ENCODE measurements around the gene SLC20A1.
"Not testable (repeated sequence)": the region's sequence is repeated elsewhere in the genome, so short reads cannot be mapped to it uniquely, and the experiment has no call there.

SLC20A1 gene

DNA sequence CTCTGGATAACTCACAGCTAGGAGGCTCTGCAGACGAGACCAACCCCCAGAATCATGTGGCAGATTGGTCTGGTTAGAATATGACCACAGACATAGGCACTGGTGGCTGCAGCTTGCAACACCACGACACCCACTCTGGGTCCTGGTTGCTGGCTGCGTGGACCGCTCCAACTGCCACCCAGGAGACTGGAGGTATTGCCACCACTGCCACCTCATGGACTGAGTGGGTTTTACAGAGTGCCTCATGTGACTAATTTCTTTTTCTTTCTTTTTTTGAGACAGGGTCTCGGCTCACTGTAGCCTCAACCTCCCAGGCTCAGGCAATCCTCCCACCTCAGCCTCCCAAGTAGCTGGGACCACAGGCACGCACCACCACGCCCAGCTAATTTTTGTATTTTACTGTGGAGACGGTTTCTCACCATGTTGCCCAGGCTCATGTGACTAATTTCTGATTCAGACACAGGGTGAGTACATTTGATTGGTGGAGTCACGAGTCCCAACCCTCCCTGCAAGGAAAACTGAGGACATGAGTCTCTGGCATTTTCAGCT is 45.2 kb downstream of the SLC20A1 start:
- Histone ChIP-seq H3K4me1 (ENCODE audit: insufficient read depth, low read length) (peaks cover 19% of the 10 kb centered on the region), H3K9me3 (ENCODE audit: control insufficient read depth, insufficient read depth, low read length) (no peaks in the 10 kb centered on the region), H3K9ac (ENCODE audit: low read depth, low read length) (no peak overlapping the region)

DNA sequence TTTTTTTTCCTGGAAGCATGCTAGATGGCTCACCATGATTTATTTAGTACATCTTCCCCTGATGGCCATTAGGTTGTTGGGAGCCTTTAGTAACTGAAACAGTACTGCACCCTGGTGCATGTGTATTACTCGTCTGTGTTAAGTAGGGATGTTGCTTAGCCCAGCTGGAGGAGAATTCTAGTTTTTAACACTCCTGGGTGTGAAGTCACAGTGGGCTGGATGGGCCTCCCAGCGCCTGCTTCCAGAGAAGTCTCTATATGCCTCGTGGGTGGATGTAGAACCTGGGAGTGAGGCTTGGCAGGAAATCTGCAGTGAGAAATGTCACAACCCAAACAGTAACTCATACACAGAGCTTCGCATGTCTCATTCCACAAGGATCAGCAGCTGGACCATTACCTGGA is 46.1 kb downstream of the SLC20A1 start:
- no peak overlapping the region for H3K9ac ChIP-seq (ENCODE audit: low read depth, low read length)
- H3K4me1 ChIP-seq (ENCODE audit: insufficient read depth, low read length): peaks cover 19% of the 10 kb centered on the region
- H3K36me3 ChIP-seq (ENCODE audit: insufficient read depth, low read length): no peaks in the 10 kb centered on the region
- no peaks in the 10 kb centered on the region for H3K9me3 ChIP-seq (ENCODE audit: control insufficient read depth, insufficient read depth, low read length)

More for the DNA sequence above, 45.2 kb downstream of the SLC20A1 start:
- no peaks in the 10 kb centered on the region for H3K36me3 ChIP-seq (ENCODE audit: insufficient read depth, low read length)

DNA sequence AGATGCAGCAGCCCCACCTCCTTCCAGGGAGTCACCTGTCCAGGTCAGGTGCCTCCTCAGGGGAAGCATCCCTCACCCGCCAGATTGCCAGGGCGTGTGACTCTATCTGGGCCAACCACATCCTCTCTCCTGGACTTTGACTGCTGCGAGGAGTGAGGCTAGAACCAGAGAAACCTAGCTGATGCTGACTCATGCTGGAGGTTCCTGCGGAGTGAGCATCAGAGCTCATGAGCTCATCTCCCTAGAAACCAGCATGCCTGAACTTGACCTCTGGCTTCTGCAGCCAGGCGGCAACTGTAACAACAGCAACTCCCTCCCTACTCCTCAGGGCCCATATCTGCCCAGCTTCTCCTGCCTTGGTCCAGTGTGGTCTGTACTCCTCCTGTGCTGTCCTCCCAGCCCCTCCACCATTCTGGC is 46.8 kb downstream of the SLC20A1 start:
- H3K9ac ChIP-seq (ENCODE audit: low read depth, low read length): no peak overlapping the region
- no peaks in the 10 kb centered on the region for H3K9me3 ChIP-seq (ENCODE audit: control insufficient read depth, insufficient read depth, low read length)
- H3K36me3 ChIP-seq (ENCODE audit: insufficient read depth, low read length): no peaks in the 10 kb centered on the region
- peaks cover 19% of the 10 kb centered on the region for H3K4me1 ChIP-seq (ENCODE audit: insufficient read depth, low read length)

DNA sequence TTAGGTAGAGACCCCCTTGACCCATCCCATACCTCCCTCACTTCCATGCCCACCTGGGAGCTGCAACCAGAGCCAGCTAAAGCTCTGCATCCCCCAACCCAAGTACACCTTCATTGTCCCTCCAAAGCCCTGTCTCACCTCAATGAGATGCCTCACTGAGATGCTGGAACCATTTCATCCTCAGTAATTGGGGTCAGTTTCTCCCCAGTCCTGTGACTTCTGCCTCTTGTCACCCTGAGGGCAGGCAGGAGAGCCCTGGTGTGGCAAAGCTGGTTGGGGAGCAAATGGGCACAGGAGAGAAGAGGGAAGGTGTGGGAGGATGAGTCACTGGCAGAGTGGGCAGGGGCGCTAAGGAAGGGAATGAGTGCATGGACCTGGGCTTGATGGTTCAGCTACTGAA is 47.2 kb downstream of the SLC20A1 start:
- Histone ChIP-seq H3K4me1 (ENCODE audit: insufficient read depth, low read length) (peaks cover 19% of the 10 kb centered on the region), H3K9ac (ENCODE audit: low read depth, low read length) (no peak overlapping the region), H3K9me3 (ENCODE audit: control insufficient read depth, insufficient read depth, low read length) (no peaks in the 10 kb centered on the region), H3K36me3 (ENCODE audit: insufficient read depth, low read length) (no peaks in the 10 kb centered on the region)

DNA sequence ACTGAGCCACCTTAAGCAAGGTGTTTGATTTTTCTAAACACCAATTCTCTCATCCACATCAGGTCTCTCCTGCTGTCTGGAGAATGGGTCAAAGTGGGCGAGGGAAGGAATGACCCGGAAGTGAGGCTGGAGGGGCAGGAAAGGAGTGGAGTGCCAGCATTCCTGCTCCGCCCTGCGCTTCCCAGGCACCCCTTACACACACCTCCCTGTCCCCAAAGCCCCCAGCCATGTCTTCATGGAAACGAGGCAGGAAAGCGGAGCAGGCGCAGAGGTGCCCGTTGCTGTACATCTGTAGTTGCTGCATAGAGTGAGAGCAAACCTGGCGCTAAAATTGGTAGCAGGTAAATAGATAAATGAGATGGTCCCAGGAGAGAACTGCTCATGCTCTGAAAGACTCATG is 47.9 kb downstream of the SLC20A1 start:
- Histone ChIP-seq H3K9ac (ENCODE audit: low read depth, low read length) (no peak overlapping the region), H3K9me3 (ENCODE audit: control insufficient read depth, insufficient read depth, low read length) (no peaks in the 10 kb centered on the region), H3K4me1 (ENCODE audit: insufficient read depth, low read length) (peaks cover 19% of the 10 kb centered on the region), H3K36me3 (ENCODE audit: insufficient read depth, low read length) (no peaks in the 10 kb centered on the region)

DNA sequence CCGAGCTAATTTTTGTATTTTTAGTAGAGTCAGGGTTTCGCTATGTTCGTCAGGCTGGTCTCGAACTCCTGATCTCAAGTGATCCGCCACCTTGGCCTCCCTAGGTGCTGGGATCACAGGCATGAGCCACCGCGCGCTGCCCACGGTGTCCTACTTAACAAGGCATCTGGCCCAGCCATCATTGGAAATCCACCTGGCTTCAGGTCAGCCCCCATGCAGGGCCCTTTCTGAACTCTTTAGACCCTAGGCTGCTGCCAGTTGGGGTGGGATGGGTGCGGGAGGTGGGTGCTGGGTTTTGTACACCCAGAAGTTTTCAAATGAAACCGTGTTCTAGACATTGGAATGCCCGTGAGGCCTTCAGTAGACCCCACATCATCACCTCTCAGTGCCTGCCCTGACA is 48.4 kb downstream of the SLC20A1 start:
- H3K9me3 ChIP-seq (ENCODE audit: control insufficient read depth, insufficient read depth, low read length): no peaks in the 10 kb centered on the region
- no peak overlapping the region for H3K9ac ChIP-seq (ENCODE audit: low read depth, low read length)
- H3K4me1 ChIP-seq (ENCODE audit: insufficient read depth, low read length): peaks cover 19% of the 10 kb centered on the region
- no peaks in the 10 kb centered on the region for H3K36me3 ChIP-seq (ENCODE audit: insufficient read depth, low read length)

DNA sequence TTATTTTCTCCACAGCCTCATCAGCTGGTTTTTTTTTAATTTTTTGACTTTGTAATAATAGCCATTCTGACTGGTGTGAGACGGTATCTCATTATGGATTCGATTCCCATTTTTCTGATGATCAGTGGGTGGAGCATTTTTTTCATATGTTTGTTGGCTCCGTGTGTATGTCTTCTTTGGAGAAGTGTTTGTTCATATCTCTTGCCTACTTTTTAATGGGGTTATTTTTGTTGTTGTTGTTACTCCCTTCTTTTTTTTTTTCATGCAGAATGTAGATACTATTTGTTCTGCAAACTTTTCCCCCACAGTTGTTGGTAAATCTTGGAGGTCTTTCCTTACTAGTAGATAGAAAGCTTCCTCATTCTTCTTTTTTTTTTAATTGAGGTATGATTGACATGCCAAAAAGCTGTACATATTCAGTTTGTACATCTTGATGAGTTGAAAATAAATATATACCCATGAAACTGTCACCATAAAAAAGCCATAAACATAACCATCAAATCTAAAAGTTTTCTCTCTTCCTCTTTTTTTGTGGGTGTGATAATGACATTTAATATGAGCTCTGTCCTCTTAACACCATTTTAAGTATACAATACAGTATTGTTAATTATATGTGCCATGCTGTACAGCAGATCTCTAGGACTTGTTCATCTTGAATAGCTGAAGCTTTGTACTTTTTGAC is 53.2 kb downstream of the SLC20A1 start:
- Histone ChIP-seq H3K36me3 (ENCODE audit: insufficient read depth, low read length) (no peaks in the 10 kb centered on the region), H3K9ac (ENCODE audit: low read depth, low read length) (no peak overlapping the region), H3K9me3 (ENCODE audit: control insufficient read depth, insufficient read depth, low read length) (no peaks in the 10 kb centered on the region), H3K4me1 (ENCODE audit: insufficient read depth, low read length) (no peaks in the 10 kb centered on the region; the same call in 1 of the 2 replicates)

DNA sequence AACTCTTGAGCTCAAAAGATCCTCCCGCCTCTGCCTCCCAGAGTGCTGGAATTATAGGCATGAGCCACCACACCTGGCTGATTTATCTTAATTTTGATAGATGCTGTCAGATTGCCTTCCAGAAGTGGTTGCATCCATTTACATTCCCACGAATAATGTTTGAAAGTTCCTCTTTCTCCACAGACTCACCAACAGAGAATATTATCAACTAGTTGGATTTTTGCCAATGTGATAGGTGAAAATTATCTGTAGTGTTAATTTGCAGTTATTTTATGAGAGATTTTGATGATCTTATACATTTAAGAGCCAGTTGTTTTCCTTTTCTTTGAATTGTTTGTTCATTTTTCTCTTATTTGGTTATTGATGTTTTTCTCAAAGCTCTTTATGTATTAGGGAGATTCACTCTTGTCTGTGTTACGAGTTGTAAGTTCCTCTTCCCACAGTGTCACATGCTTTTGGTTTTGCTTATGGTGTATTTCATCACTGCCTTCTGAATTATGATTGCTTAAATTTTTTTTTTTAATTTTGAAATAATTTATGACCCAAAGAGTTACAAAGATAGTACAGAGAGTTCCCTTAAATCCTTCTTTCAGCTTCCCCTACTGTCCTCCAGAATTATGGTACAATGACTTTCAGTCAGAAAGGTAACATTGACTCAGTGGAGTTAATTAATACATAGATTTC is 54.4 kb downstream of the SLC20A1 start:
- Histone ChIP-seq H3K4me1 (ENCODE audit: insufficient read depth, low read length) (no peaks in the 10 kb centered on the region; the same call in 1 of the 2 replicates), H3K9ac (ENCODE audit: low read depth, low read length) (no peak overlapping the region)

DNA sequence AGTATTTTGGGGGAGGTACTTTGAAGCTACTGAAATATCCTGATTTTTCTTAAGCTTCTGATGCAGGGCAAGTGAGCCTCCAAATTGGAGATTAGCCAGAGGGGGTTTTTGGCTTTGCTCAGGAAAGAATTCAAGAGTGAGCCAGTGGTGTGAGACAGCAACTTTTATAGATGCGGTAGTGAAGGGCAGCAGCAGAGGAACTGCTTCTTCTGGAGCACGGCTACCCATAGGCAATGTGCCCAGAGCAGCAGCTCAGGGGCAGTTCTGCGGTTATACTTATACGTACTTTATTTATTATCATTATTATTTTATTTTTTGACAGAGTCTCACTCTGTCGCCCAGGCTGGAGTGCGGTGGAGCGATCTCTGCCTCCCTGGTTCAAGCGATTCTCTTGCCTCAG is 55.3 kb downstream of the SLC20A1 start:
- Histone ChIP-seq H3K4me1 (ENCODE audit: insufficient read depth, low read length) (no peaks in the 10 kb centered on the region; the same call in 1 of the 2 replicates), H3K9me3 (ENCODE audit: control insufficient read depth, insufficient read depth, low read length) (no peaks in the 10 kb centered on the region), H3K36me3 (ENCODE audit: insufficient read depth, low read length) (no peaks in the 10 kb centered on the region), H3K9ac (ENCODE audit: low read depth, low read length) (no peak overlapping the region)

More for the DNA sequence above, 54.4 kb downstream of the SLC20A1 start:
- no peaks in the 10 kb centered on the region for H3K9me3 ChIP-seq (ENCODE audit: control insufficient read depth, insufficient read depth, low read length)
- no peaks in the 10 kb centered on the region for H3K36me3 ChIP-seq (ENCODE audit: insufficient read depth, low read length)

DNA sequence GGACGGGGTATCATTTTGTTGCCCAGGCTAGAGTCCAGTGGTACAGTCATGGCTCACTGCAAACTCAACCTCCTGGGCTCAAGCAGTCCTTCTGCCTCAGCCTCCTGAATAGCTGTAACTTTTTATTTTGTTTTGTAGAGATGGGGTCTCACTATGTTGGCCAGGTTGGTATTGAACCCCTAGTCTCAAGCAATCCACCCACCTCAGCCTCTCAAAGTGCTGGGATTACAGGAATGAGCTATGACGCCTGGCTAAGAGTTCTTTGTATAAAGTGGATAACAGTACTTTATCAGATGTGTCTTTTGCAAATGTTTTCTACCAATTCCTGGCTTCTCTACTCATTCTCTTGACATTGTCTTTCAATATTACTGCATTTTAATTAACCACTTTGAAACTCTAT is 57.9 kb downstream of the SLC20A1 start:
- Histone ChIP-seq H3K9ac (ENCODE audit: low read depth, low read length) (no peak overlapping the region), H3K36me3 (ENCODE audit: insufficient read depth, low read length) (no peaks in the 10 kb centered on the region), H3K4me1 (ENCODE audit: insufficient read depth, low read length) (no peaks in the 10 kb centered on the region; the same call in 1 of the 2 replicates), H3K9me3 (ENCODE audit: control insufficient read depth, insufficient read depth, low read length) (no peaks in the 10 kb centered on the region)

DNA sequence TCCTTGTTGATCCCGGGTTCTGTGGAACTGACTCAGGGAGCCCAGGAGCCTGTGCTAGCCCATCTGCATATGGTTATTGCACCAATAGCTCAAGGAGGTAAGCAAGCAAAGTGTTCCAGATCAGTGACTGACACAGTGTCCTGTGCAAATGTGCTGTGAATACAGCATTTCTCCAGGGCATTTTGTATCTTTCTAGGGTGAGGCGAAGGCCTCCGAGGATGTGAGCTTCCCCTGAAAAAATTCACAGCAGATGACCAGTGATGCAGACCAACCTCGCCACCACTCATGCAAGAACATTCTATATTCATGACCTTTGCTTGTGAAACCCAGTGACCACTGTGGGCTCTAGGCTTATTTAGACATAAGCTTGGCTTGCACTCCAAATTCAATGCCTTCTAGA is 59.8 kb downstream of the SLC20A1 start:
- H3K9ac ChIP-seq (ENCODE audit: low read depth, low read length): no peak overlapping the region
- H3K36me3 ChIP-seq (ENCODE audit: insufficient read depth, low read length): no peaks in the 10 kb centered on the region
- no peaks in the 10 kb centered on the region; the same call in 1 of the 2 replicates for H3K4me1 ChIP-seq (ENCODE audit: insufficient read depth, low read length)
- H3K9me3 ChIP-seq (ENCODE audit: control insufficient read depth, insufficient read depth, low read length): no peaks in the 10 kb centered on the region

DNA sequence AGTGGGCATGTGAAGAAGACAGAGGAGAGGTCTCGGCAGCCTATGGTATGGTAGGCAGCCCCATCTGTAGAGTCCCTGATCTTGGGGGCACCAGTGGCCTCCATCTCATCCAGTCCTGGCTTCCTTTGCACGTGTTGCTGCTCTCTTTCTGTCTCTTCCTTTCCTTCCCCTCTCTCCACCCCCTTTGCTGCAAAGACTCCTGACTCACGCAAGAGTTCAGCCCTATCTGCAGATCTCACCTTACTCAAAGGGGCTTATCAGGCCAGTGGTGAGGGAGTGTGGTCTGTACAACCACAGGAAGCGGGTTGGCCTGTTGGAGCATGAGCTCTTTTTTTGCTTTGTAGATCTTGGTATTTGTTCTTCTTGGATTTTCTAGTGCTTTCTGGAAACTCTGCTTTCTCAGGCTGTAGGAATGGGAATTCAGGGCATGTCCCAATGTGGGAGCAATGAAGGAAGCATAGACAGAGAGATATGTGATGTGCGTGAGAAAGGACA is 60.5 kb downstream of the SLC20A1 start:
- Histone ChIP-seq H3K36me3 (ENCODE audit: insufficient read depth, low read length) (no peaks in the 10 kb centered on the region), H3K4me1 (ENCODE audit: insufficient read depth, low read length) (no peaks in the 10 kb centered on the region; the same call in 1 of the 2 replicates), H3K9me3 (ENCODE audit: control insufficient read depth, insufficient read depth, low read length) (no peaks in the 10 kb centered on the region), H3K9ac (ENCODE audit: low read depth, low read length) (no peak overlapping the region)

DNA sequence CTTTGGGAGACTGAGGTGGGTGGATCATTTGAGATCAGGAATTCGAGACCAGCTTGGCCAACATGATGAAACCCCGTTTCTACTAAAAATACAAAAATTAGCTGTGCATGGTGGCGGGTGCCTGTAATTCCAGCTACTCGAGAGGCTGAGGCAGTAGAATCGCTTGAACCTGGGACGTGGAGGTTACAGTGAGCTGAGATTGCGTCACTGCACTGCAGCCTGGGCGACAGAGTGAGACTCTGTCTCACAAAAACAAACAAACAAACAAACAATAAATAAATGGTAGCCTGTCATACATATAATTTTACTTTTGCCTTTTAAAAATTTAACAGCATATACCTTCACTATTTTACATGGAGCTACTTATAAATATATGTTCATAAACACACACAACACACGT is 61.2 kb downstream of the SLC20A1 start:
- not testable (repeated sequence) for H3K4me1 ChIP-seq (ENCODE audit: insufficient read depth, low read length); H3K9ac ChIP-seq (ENCODE audit: low read depth, low read length); H3K36me3 ChIP-seq (ENCODE audit: insufficient read depth, low read length); H3K9me3 ChIP-seq (ENCODE audit: control insufficient read depth, insufficient read depth, low read length)

DNA sequence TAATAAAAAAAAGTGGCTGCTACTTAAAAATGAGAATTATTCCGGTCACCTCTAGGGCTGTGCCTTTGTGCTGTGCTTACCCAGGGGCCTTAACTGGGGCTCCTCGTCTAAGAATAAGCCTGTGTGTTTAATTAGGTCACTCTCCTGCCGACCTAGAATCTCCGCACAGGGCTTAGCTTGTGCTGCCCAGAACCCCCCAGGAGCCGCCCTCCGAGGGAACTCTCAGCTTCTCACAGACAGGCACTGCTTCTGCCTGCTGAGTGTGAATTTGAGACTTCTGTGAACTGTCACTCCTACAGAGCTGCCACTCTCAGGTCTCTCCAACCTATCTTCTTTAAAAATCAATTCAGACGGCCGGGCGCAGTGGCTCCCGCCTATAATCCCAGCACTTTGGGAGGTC is 63.2 kb downstream of the SLC20A1 start:
- H3K36me3 ChIP-seq (ENCODE audit: insufficient read depth, low read length): no peaks in the 10 kb centered on the region
- H3K9me3 ChIP-seq (ENCODE audit: control insufficient read depth, insufficient read depth, low read length): no peaks in the 10 kb centered on the region
- H3K9ac ChIP-seq (ENCODE audit: low read depth, low read length): no peak overlapping the region
- no peaks in the 10 kb centered on the region; the same call in 1 of the 2 replicates for H3K4me1 ChIP-seq (ENCODE audit: insufficient read depth, low read length)

DNA sequence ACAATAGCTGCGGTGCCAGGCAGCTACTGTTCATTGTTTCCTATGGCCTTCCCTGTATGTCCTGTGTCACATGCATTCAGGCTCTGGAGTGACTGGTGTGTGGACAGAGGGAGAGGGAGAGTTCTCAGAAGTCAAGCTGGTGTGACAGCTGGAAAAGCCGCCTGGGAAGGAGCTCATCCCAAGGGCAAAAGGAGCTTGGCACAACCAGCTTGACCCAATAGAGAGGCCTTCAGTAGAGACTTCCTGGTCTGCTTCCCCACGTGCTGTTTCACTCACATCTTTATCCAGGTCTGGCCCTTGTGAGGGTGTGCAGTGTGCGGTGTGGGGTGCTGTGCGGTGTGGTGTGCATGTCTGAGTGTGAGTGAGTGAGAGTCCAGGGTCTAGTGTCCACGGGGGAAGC is 64.0 kb downstream of the SLC20A1 start:
- H3K36me3 ChIP-seq (ENCODE audit: insufficient read depth, low read length): no peaks in the 10 kb centered on the region
- no peak overlapping the region for H3K9ac ChIP-seq (ENCODE audit: low read depth, low read length)

More for the DNA sequence above, 64.0 kb downstream of the SLC20A1 start:
- H3K4me1 ChIP-seq (ENCODE audit: insufficient read depth, low read length): no peaks in the 10 kb centered on the region; the same call in 1 of the 2 replicates
- H3K9me3 ChIP-seq (ENCODE audit: control insufficient read depth, insufficient read depth, low read length): no peaks in the 10 kb centered on the region

Data from ES-I3 (cell line).